Measurements from ENCODE around the gene FGF21. TPM values are rescaled to one million over a fixed set of nuclear protein-coding genes. Genes with fewer than 3 reads are reported as not detected.
"Not testable (repeated sequence)": the region's sequence is repeated elsewhere in the genome, so short reads cannot be mapped to it uniquely, and the experiment has no call there.

The FGF21 gene
- polyA plus RNA-seq, 3 donors: not detected

- no peak for DNase-seq (ENCODE audit: low read depth in 3 of 3, low spot score in 2 of 3)
Measured at GRCh38 chr19:48750771-48751504, 4.4 kb upstream of the FGF21 start.

GRCh38 chr19:48751845-48752495, 3.4 kb upstream of the FGF21 start:
- DNase-seq (ENCODE audit: low read depth in 3 of 3, low spot score in 2 of 3): no peak

- no peak for DNase-seq (ENCODE audit: low read depth in 3 of 3, low spot score in 2 of 3)
Measured at GRCh38 chr19:48752496-48753365, 2.6 kb upstream of the FGF21 start, which contains the start of gene FUT1. FUT1 (minus strand) TSS chr19:48752641; CDS start chr19:48751281, 1,360 bp downstream.

- no peak for DNase-seq (ENCODE audit: low read depth in 3 of 3, low spot score in 2 of 3)
Measured at GRCh38 chr19:48755787-48756186, 463 bp downstream of the FGF21 start.

GRCh38 chr19:48756212-48756611, 888 bp downstream of the FGF21 start:
- DNase-seq (ENCODE audit: low read depth in 3 of 3, low spot score in 2 of 3): no peak

GRCh38 chr19:48756686-48757085, 1.4 kb downstream of the FGF21 start:
- DNase-seq (ENCODE audit: low read depth in 3 of 3, low spot score in 2 of 3): no peak

- no peak for DNase-seq (ENCODE audit: low read depth in 3 of 3, low spot score in 2 of 3)
Measured at GRCh38 chr19:48757089-48757675, 1.9 kb downstream of the FGF21 start.

- DNase-seq (ENCODE audit: low read depth in 3 of 3, low spot score in 2 of 3): no peak
Measured at GRCh38 chr19:48757741-48758144, 2.4 kb downstream of the FGF21 start.

GRCh38 chr19:48760504-48761205, 5.3 kb downstream of the FGF21 start:
- DNase-seq (ENCODE audit: low read depth in 3 of 3, low spot score in 2 of 3): no peak

- DNase-seq (ENCODE audit: low read depth in 3 of 3, low spot score in 2 of 3): not testable (repeated sequence)
Measured at GRCh38 chr19:48765816-48766215, 10.5 kb downstream of the FGF21 start.

- not testable (repeated sequence) for DNase-seq (ENCODE audit: low read depth in 3 of 3, low spot score in 2 of 3)
Measured at GRCh38 chr19:48768171-48768753, 12.9 kb downstream of the FGF21 start.

GRCh38 chr19:48768994-48769713, 13.8 kb downstream of the FGF21 start:
- DNase-seq (ENCODE audit: low read depth in 3 of 3, low spot score in 2 of 3): no peak

GRCh38 chr19:48770266-48770665, 14.9 kb downstream of the FGF21 start:
- DNase-seq (ENCODE audit: low read depth in 3 of 3, low spot score in 2 of 3): no peak

GRCh38 chr19:48770734-48771472, 15.6 kb downstream of the FGF21 start:
- DNase-seq (ENCODE audit: low read depth in 3 of 3, low spot score in 2 of 3): no peak

GRCh38 chr19:48772503-48772953, 17.2 kb downstream of the FGF21 start:
- DNase-seq (ENCODE audit: low read depth in 3 of 3, low spot score in 2 of 3): no peak

- DNase-seq (ENCODE audit: low read depth in 3 of 3, low spot score in 2 of 3): no peak
Measured at GRCh38 chr19:48777139-48777538, 21.8 kb downstream of the FGF21 start.

- no peak for DNase-seq (ENCODE audit: low read depth in 3 of 3, low spot score in 2 of 3)
Measured at GRCh38 chr19:48777720-48778119, 22.4 kb downstream of the FGF21 start.

- DNase-seq (ENCODE audit: low read depth in 3 of 3, low spot score in 2 of 3): no peak
Measured at GRCh38 chr19:48779636-48780035, 24.3 kb downstream of the FGF21 start.
